ENCODE results near the gene SMTN. TPM values are rescaled to one million over a fixed set of nuclear protein-coding genes. Genes with fewer than 3 reads are reported as not detected.
"Not testable (repeated sequence)": the region's sequence is repeated elsewhere in the genome, so short reads cannot be mapped to it uniquely, and the experiment has no call there.

SMTN gene
- total RNA-seq, result 20.9 TPM

GRCh38 chr22:31080848-31081649 is at the start of gene SMTN:
Gene SMTN, plus strand, starts transcription at chr22:31081318. Its CDS starts 1,941 bp downstream, at chr22:31083259.
- peak; percentile 84 for ATAC-seq

GRCh38 chr22:31036671-31037550 is 44.2 kb upstream of the SMTN start:
- DNase-seq (ENCODE audit: low spot score) (no peak), ATAC-seq (no peak)

More at GRCh38 chr22:31080848-31081649, at the start of gene SMTN:
- DNase-seq (ENCODE audit: low spot score), result peak; percentile 92

GRCh38 chr22:31038686-31039085 is 42.4 kb upstream of the SMTN start:
- no peak for ATAC-seq
- DNase-seq (ENCODE audit: low spot score), result no peak

GRCh38 chr22:31039393-31039792 is 41.7 kb upstream of the SMTN start:
- ATAC-seq (peak; percentile 34), DNase-seq (ENCODE audit: low spot score) (no peak)

- DNase-seq (ENCODE audit: low spot score) (no peak), ATAC-seq (no peak)
Observed at GRCh38 chr22:31040542-31041398, 40.3 kb upstream of the SMTN start.

- peak; percentile 48 for DNase-seq (ENCODE audit: low spot score)
- peak; percentile 50 for ATAC-seq
Observed at GRCh38 chr22:31044262-31044861, 36.8 kb upstream of the SMTN start.

GRCh38 chr22:31045900-31046538 is 35.1 kb upstream of the SMTN start:
- DNase-seq (ENCODE audit: low spot score), result no peak
- ATAC-seq, result no peak

GRCh38 chr22:31046539-31047226 is 34.4 kb upstream of the SMTN start:
- ATAC-seq (peak; percentile 86), DNase-seq (ENCODE audit: low spot score) (peak; percentile 69)

GRCh38 chr22:31048570-31048969 is 32.5 kb upstream of the SMTN start:
- ATAC-seq (no peak), DNase-seq (ENCODE audit: low spot score) (no peak)

GRCh38 chr22:31049815-31050420 is 31.2 kb upstream of the SMTN start:
- DNase-seq (ENCODE audit: low spot score) (no peak), ATAC-seq (peak; percentile 19)

GRCh38 chr22:31055117-31055634 is 25.9 kb upstream of the SMTN start:
- no peak for ATAC-seq
- no peak for DNase-seq (ENCODE audit: low spot score)

- ATAC-seq (peak; percentile 88), DNase-seq (ENCODE audit: low spot score) (peak; percentile 71)
Observed at GRCh38 chr22:31055635-31056159, 25.4 kb upstream of the SMTN start.

- DNase-seq (ENCODE audit: low spot score) (no peak), ATAC-seq (no peak)
Observed at GRCh38 chr22:31056986-31057599, 24.0 kb upstream of the SMTN start.

GRCh38 chr22:31059663-31060062 is 21.5 kb upstream of the SMTN start:
- ATAC-seq; DNase-seq (ENCODE audit: low spot score): not testable (repeated sequence)

GRCh38 chr22:31062566-31063230 is 18.4 kb upstream of the SMTN start:
- DNase-seq (ENCODE audit: low spot score) (no peak), ATAC-seq (no peak)

- ATAC-seq (no peak), DNase-seq (ENCODE audit: low spot score) (no peak)
Observed at GRCh38 chr22:31064369-31064768, 16.7 kb upstream of the SMTN start.

GRCh38 chr22:31068970-31069369 is 12.1 kb upstream of the SMTN start:
- DNase-seq (ENCODE audit: low spot score), result no peak
- ATAC-seq, result no peak
